ENCODE measurements around the gene SELENOM. TPM values are rescaled to one million over a fixed set of nuclear protein-coding genes. Genes with fewer than 3 reads are reported as not detected.
"Not testable (repeated sequence)": the region's sequence is repeated elsewhere in the genome, so short reads cannot be mapped to it uniquely, and the experiment has no call there.

SELENOM gene
- total RNA-seq, 3 donors from 2014 or later = 22.3 to 286 (median 83.4) TPM

DNA sequence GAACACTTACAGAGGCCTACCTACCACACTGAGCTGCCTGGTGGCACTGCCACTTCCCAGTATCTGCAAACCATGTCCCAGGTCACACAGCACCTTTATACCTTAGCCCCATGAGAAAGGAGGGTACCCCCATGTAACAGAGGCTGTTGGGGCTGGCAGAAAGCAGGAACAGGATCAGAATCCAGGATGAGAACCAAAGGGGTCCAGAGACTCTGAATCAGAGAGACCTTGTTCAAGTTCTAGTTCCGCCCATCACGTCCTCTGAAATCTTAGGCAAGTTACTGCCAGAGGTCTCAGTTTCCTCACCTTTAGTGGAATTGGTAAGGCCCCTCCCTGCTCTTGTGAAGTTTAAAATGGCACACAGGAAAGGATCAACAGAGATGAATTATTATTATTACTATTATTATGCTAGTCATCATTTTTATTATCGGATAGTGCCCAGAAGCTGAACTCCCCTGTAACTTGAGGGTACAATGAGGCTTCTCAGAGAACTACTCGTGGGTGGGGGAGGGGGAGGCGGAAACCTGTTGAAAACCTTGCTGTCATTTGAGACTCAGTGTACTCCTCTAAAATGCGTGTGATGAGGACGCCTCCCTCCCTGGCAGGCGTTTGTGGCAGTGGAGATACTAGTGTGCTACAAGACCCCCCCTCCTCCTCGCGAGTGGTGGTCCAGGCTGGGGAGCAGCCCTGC lies 9.3 kb downstream of the SELENOM start:
- Histone ChIP-seq H3K4me1 (ENCODE audit: low read depth) (peaks cover 6% of the 10 kb centered on the region), H3K4me3 (no peak overlapping the region), H3K9me3 (no peaks in the 10 kb centered on the region), H3K36me3 (ENCODE audit: low read depth) (no peaks in the 10 kb centered on the region)
- no peak for ATAC-seq
- TF ChIP-seq, protein P1, sequence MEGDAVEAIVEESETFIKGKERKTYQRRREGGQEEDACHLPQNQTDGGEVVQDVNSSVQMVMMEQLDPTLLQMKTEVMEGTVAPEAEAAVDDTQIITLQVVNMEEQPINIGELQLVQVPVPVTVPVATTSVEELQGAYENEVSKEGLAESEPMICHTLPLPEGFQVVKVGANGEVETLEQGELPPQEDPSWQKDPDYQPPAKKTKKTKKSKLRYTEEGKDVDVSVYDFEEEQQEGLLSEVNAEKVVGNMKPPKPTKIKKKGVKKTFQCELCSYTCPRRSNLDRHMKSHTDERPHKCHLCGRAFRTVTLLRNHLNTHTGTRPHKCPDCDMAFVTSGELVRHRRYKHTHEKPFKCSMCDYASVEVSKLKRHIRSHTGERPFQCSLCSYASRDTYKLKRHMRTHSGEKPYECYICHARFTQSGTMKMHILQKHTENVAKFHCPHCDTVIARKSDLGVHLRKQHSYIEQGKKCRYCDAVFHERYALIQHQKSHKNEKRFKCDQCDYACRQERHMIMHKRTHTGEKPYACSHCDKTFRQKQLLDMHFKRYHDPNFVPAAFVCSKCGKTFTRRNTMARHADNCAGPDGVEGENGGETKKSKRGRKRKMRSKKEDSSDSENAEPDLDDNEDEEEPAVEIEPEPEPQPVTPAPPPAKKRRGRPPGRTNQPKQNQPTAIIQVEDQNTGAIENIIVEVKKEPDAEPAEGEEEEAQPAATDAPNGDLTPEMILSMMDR (IDR thresholded peaks at IDR 0.05) = no peak
- intact Hi-C loops (cut with DNase I, micrococcal nuclease) = no loop called here
- no peak for DNase-seq

DNA sequence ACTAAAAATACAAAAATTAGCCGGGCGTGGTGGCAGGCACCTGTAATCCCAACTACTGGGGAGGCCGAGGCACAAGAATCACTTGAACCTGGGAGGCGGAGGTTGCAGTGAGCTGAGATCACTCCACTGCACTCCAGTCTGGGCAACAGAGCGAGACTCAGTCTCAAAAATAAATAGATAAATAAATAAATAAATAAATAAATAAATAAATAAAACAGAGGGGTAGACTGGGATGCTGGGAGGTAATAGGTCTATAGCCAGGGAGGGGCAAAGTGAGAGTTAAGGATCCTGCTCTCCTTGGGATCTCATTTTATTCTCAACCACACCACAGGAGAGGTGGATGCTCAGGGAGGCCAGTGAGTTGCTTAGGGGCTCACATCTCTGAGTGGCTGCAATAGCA lies 9.8 kb downstream of the SELENOM start:
- H3K9me3 ChIP-seq; DNase-seq; ATAC-seq; intact Hi-C loops (cut with DNase I, micrococcal nuclease); H3K36me3 ChIP-seq (ENCODE audit: low read depth); H3K4me1 ChIP-seq (ENCODE audit: low read depth); H3K4me3 ChIP-seq: not testable (repeated sequence)

DNA sequence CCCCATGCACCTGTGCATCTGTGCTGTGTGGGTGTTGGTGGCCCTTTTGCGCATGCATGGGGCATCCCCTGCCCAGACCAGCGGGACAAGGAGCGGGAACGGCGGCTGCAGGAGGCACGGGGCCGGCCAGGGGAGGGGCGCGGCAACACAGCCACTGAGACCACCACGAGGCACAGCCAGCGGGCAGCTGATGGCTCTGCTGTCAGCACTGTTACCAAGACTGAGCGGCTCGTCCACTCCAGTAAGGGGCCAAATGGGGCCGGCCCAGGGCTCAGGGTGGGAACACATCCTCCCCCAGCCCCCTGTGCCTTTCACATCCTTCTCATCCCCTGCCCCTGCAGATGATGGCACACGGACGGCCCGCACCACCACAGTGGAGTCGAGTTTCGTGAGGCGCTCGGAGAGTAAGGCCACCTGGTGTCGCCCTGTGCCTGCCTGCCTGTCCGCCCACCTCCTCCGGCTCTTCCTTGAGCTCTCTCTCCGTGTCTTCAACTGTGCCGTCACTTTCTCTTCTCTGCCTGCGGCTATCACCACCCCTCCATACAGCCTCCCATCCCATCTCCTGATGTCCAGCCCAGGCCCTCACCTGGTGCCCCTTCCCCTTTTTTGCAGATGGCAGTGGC lies 10.6 kb downstream of the SELENOM start:
- intact Hi-C loops (cut with DNase I, micrococcal nuclease) = no loop called here
- H3K4me1 ChIP-seq (ENCODE audit: low read depth) = peaks cover 6% of the 10 kb centered on the region
- ATAC-seq (no peak), DNase-seq (peak in 1 of 3 donors; percentile 48)
- H3K4me3 ChIP-seq = no peak overlapping the region
- no peaks in the 10 kb centered on the region for H3K36me3 ChIP-seq (ENCODE audit: low read depth)
- TF ChIP-seq, protein P1 (IDR thresholded peaks at IDR 0.05) = no peak
- H3K9me3 ChIP-seq = no peaks in the 10 kb centered on the region

DNA sequence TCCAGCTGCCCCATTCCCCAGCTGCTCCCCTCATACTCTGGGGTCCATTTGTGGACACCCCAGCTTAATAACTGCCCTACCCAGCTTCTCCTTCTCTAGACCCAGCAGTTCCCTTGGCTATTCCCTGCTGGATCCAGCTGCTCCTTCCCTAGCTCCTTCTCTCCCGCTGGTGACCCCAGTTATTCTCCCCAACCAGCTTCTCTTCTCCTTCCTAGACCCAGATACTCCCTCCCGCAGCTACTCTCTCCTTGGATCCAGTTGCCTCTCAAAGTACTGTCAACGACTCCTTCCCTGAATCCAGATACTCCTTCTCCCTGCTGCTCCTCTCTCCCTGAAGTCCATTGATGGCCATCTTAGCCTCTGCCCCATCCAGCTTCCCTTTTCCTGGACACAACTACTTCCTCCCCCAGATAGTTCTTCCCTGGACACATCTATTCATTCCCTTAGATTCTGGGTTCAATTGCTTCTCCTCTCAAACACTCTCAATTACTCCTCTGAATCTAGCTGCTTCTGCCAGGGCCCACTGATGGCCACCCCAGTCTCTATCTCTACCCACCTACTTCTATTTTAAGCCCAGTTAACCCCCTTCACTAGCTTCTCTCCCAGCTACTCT lies 11.6 kb downstream of the SELENOM start:
- no peak for ATAC-seq
- H3K9me3 ChIP-seq = no peaks in the 10 kb centered on the region
- H3K4me1 ChIP-seq (ENCODE audit: low read depth) = peaks cover 6% of the 10 kb centered on the region
- no peak for DNase-seq
- intact Hi-C loops (cut with DNase I, micrococcal nuclease) = no loop called here
- TF ChIP-seq, protein P1 (IDR thresholded peaks at IDR 0.05) = no peak
- no peak overlapping the region for H3K4me3 ChIP-seq
- no peaks in the 10 kb centered on the region for H3K36me3 ChIP-seq (ENCODE audit: low read depth)

DNA sequence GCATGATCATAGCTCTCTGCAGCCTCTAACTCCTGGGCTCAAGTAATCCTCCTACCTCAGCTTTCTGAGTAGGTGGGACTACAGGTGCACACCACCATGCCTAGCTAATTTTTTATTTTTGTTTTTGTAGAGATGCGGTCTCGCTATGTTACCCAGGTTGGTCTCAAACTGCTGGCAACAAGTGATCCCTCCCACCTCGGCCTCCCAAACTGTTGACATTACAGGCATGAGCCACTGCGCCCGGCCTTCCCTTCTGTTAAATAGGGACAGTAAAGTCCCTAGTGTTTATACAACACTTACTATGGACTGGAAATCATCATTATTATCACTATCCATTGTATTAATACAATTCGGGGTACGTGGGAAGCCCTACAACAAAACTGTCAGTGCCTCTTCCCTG lies 12.6 kb downstream of the SELENOM start:
- TF ChIP-seq, protein P1 (IDR thresholded peaks at IDR 0.05) = no peak
- H3K4me3 ChIP-seq = no peak overlapping the region
- intact Hi-C loops (cut with DNase I, micrococcal nuclease) = no loop called here
- no peaks in the 10 kb centered on the region for H3K9me3 ChIP-seq
- no peak for ATAC-seq
- no peak for DNase-seq
- peaks cover 6% of the 10 kb centered on the region for H3K4me1 ChIP-seq (ENCODE audit: low read depth)
- H3K36me3 ChIP-seq (ENCODE audit: low read depth) = no peaks in the 10 kb centered on the region

DNA sequence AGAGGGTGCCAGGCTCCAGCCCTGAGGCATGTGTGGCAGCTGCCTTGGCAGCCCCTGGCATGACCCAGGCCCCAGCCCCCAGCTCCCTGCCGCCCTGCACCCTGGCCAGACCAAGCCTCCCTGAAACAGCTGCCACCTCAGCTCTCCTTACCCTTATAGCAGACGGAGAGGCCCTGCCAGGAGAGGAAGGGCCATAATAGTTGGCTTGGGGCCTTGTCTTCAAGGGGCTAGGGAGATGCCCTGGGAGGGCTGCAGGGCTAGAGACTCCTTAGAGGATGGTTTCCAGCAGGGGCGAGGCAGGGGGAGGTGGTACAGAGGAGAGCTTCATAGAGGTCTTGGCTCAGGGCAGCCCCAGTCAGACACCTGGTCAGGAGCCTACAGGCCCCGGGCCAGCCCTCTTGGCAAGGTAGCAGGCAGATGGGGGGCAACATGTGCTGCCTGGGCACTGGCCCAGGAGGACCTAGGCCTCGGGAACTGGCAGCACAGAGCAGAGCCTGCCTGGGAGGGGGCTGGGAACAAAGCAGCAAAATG lies 13.3 kb downstream of the SELENOM start:
- intact Hi-C loops (cut with DNase I, micrococcal nuclease) = no loop called here
- H3K4me3 ChIP-seq = no peak overlapping the region
- no peak for DNase-seq
- H3K4me1 ChIP-seq (ENCODE audit: low read depth) = peaks cover 6% of the 10 kb centered on the region
- TF ChIP-seq, protein P1 (IDR thresholded peaks at IDR 0.05) = no peak
- no peaks in the 10 kb centered on the region for H3K36me3 ChIP-seq (ENCODE audit: low read depth)
- no peaks in the 10 kb centered on the region for H3K9me3 ChIP-seq
- ATAC-seq = no peak

All from mucosa of descending colon (tissue), 3 donors.